Measurements from ENCODE around the gene CDC25A.
"Not testable (repeated sequence)": the region's sequence is repeated elsewhere in the genome, so short reads cannot be mapped to it uniquely, and the experiment has no call there.

CDC25A gene

GRCh38 chr3:48112813-48113212 is 75.4 kb downstream of the CDC25A start:
- in situ Hi-C loops (cut with MboI; ENCODE audit: low sequenced_read_pairs) = no loop called here

- in situ Hi-C loops (cut with MboI; ENCODE audit: low sequenced_read_pairs) = not testable (repeated sequence)
Observed at GRCh38 chr3:48112108-48112791, 76.0 kb downstream of the CDC25A start.

- in situ Hi-C loops (cut with MboI; ENCODE audit: low sequenced_read_pairs) = no loop called here
Observed at GRCh38 chr3:48110463-48110862, 77.8 kb downstream of the CDC25A start.

- in situ Hi-C loops (cut with MboI; ENCODE audit: low sequenced_read_pairs) = no loop called here
Observed at GRCh38 chr3:48107227-48107626, 81.0 kb downstream of the CDC25A start.
